Muscle layer of colon (tissue), 2 donors: ENCODE results near the gene SPATA32.
"Not testable (repeated sequence)": the region's sequence is repeated elsewhere in the genome, so short reads cannot be mapped to it uniquely, and the experiment has no call there.

Source experiments
- H3K27ac ChIP-seq: one replicate; pipeline ENCODE4 v1.7.0; 2013; ENCODE audit warnings: low read depth, mild to moderate bottlenecking, low read length, moderate library complexity
- H3K27me3 ChIP-seq, 2 donors: one replicate each; pipeline ENCODE4 v1.7.0; 2013; ENCODE audit warnings: low read length in 2 of 2, mild to moderate bottlenecking in 2 of 2; ENCODE audit not compliant: insufficient read depth in 2 of 2, control insufficient read depth in 1 of 2
- H3K36me3 ChIP-seq: one replicate; pipeline ENCODE4 v1.7.0; 2013; ENCODE audit warnings: mild to moderate bottlenecking, low read length; ENCODE audit not compliant: insufficient read depth
- H3K4me1 ChIP-seq: one replicate; pipeline ENCODE4 v1.7.0; 2013; ENCODE audit warnings: mild to moderate bottlenecking, low read length; ENCODE audit not compliant: insufficient read depth
- H3K4me3 ChIP-seq, 2 donors: one replicate each; pipeline ENCODE4 v1.7.0; 2013; ENCODE audit warnings: low read length in 2 of 2, low read depth in 1 of 2, mild to moderate bottlenecking in 1 of 2, moderate library complexity in 1 of 2
- H3K9ac ChIP-seq: one replicate; pipeline ENCODE4 v1.7.0; 2013; ENCODE audit warnings: low read length
- H3K9me3 ChIP-seq: one replicate; pipeline ENCODE4 v1.7.0; 2013; ENCODE audit warnings: mild to moderate bottlenecking, low read length
- donor health status: abdominal sarcoma.
- donor health status: Adenocarcinoma of cecum.

Gene SPATA32

DNA sequence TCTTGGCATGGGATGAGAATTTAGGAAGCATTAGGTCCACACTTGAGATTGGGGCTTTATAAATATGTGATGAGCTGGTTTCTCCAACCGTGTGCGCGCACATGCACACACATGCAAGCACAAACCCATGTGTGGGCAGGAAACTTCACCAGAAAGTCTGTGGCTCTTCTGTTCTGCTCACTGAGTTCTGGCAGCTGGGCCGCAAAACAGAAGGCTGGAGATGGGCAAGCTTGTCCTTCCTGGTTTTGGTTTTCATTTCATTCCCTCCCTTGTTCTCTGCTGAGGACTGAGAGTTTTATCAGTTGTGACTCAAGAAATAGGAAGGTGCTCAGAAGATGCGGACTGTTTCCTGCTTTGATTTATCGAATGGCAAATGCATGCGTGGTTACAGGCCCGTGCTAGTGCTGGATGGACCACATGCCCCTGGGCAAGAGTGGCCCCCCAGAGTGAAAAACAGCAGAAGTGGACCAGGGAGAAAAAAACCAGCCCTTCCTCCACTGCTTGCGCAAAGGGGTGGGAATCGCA, 40.8 kb upstream of the SPATA32 start:
- Histone ChIP-seq H3K9ac (peak overlapping the region; percentile 37), H3K27ac (peak overlapping the region; percentile 86), H3K9me3 (no peaks in the 10 kb centered on the region), H3K4me1 (peaks cover 72% of the 10 kb centered on the region), H3K27me3 (no peaks in the 10 kb centered on the region), H3K36me3 (no peaks in the 10 kb centered on the region), H3K4me3 (no peak overlapping the region)

DNA sequence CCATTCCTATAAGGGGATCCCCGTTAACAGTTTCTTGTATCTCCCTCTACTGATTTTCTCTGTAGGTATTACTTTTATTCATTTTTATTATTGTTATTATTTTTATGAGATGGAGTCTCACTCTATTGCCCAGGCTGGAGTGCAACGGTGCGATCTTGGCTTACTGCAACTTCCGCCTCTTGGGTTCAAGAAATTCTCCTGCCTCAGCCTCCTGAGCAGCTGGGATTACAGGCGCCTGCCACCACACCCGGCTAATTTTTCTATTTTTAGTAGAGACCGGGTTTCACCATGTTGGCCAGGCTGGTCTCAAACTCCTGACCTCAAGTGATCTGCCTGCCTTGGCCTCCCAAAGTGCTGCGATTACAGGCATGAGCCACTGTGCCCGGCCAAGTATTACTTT, 40.3 kb upstream of the SPATA32 start:
- Histone ChIP-seq H3K9ac (peak overlapping the region; percentile 37), H3K4me1 (peaks cover 71% of the 10 kb centered on the region), H3K27ac (peak overlapping the region; percentile 86)
- not testable (repeated sequence) for H3K9me3 ChIP-seq, H3K27me3 ChIP-seq, H3K4me3 ChIP-seq, H3K36me3 ChIP-seq

DNA sequence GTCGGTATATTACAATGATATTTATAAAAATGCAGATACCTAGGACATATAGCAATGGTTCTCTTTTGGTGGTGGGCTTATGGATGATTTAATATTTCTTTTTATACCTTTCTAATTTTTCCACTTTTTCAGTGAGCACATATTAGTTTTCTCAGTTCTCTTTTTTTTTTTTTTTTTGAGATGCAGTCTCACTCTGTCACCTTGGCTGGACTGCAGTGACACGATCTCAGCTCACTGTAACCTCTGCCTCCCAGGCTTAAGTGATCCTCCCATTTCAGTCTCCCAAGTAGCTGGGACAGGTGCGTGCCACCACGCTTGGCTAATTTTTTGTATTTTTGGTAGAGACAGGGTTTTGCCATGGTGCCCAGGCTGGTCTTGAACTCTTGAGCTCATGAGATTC, 39.8 kb upstream of the SPATA32 start:
- H3K4me3 ChIP-seq = no peak overlapping the region
- peak overlapping the region; percentile 59 for H3K27ac ChIP-seq
- no peak overlapping the region for H3K9ac ChIP-seq
- no peaks in the 10 kb centered on the region for H3K9me3 ChIP-seq
- no peaks in the 10 kb centered on the region for H3K27me3 ChIP-seq
- peaks cover 71% of the 10 kb centered on the region for H3K4me1 ChIP-seq
- H3K36me3 ChIP-seq = no peaks in the 10 kb centered on the region

DNA sequence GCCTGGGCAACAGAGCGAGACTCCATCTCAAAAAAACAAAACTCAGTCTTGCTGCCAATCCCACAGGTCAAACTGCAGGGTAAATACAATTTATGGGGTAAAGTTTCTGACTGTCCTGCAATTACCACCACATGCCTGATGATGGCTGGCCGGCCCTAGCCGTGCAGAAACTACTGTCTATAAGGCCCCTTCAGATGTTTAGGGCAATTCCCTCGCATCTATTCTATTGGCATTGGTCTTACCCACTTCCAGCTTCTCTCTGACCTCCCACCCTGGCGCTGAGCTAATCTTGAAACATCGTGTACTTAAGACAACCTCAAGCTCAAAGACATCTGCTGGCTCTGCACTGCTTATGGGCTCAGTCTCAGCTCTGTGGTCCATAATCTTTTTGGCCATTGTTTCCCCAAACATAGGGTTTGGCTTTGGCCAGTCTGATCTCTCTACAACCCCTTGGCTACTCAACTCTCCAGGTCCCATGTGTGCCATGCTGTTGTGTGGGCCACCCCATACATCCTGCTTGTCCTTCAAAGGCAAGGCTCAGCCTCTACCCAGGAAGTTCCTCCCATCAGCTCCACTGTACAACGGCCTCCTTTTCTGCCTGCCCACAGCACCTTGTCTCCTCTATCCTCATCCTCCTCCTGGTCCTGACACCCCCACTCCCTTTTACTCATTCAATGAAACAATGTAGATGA, 38.3 kb upstream of the SPATA32 start:
- peak overlapping the region; percentile 13 for H3K27ac ChIP-seq
- H3K4me1 ChIP-seq = peaks cover 72% of the 10 kb centered on the region

DNA sequence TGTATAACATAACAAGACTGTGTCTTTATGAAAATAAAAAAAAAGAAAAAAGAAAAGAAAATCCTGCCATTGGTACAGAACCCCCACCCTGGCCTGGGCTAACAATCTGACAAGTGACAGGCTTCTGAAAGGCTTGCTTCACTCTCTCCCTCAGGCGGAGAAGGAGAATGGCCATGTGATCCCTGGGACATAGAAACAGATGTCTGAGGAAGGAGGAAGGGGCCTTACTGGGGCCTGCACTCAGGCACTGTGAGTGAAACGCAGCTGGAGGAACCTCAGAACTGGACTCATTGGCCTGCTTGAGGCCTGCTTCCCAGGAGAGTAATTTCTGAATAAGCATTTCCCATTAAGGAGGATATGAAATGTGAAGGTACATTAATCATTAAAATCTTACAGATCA, 37.5 kb upstream of the SPATA32 start:
- no peaks in the 10 kb centered on the region for H3K9me3 ChIP-seq
- H3K36me3 ChIP-seq = peaks cover 8% of the 10 kb centered on the region
- H3K27ac ChIP-seq = peak overlapping the region; percentile 81
- peak overlapping the region; percentile 44 for H3K9ac ChIP-seq
- H3K4me1 ChIP-seq = peaks cover 76% of the 10 kb centered on the region
- no peaks in the 10 kb centered on the region for H3K27me3 ChIP-seq
- no peak overlapping the region for H3K4me3 ChIP-seq

More for the DNA sequence above, 38.3 kb upstream of the SPATA32 start:
- H3K36me3 ChIP-seq = peaks cover 8% of the 10 kb centered on the region
- H3K4me3 ChIP-seq = no peak overlapping the region
- H3K27me3 ChIP-seq = no peaks in the 10 kb centered on the region
- no peaks in the 10 kb centered on the region for H3K9me3 ChIP-seq
- no peak overlapping the region for H3K9ac ChIP-seq

DNA sequence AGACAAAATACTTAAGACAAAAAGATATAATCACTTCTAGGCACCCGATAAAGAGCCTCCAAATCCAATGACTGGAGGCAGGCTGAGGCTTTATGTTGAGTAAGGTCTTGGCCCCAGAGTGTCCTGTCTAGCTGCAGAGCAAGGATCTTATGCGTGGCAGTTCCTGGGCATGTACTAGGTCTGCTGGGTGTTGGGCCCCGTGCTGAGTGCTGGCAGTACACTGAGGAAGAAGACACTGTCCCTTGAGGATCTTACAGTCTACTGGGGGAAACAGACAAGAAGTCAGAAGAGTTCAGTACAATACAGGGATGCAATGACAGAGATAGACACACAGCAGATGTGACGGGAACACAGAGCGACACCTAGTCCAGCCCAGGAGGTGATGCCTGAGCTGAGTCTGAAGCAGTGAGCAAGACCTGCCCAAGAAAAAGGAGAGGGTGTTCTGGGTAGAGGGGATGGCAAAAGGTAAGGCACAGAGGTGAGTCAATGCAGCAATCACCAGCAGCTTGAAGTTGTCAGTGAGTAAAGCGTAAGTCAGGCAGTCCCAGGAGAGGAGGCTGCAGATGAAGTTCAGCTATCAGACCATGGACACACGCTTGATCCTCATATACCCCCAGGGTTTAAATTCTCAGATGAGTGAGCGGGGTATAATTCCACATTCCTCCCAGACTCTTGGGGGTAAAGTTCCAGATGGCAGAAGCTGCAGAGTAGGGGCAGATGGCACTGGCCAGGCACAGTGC, 36.8 kb upstream of the SPATA32 start:
- H3K9ac ChIP-seq = peak overlapping the region; percentile 44
- no peaks in the 10 kb centered on the region for H3K9me3 ChIP-seq
- peaks cover 83% of the 10 kb centered on the region for H3K4me1 ChIP-seq
- no peaks in the 10 kb centered on the region for H3K27me3 ChIP-seq
- H3K27ac ChIP-seq = peak overlapping the region; percentile 81
- peaks cover 8% of the 10 kb centered on the region for H3K36me3 ChIP-seq
- no peak overlapping the region for H3K4me3 ChIP-seq

DNA sequence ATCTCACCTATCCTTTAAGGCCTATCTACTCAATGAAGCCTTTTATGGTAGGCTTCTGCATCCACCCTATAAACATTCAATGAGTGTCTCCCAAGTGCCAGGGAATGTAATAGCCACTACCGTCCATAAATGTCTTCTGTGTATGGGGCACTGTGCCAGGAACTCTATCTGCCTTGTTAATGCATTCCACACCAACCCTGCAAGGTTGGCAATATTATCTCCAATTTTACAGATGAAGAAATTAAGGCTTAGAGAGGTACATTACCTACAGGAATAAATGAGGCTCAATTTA, 34.9 kb upstream of the SPATA32 start:
- peaks cover 8% of the 10 kb centered on the region for H3K36me3 ChIP-seq
- no peaks in the 10 kb centered on the region for H3K27me3 ChIP-seq
- no peak overlapping the region for H3K4me3 ChIP-seq
- H3K9me3 ChIP-seq = no peaks in the 10 kb centered on the region
- peaks cover 87% of the 10 kb centered on the region for H3K4me1 ChIP-seq
- no peak overlapping the region for H3K9ac ChIP-seq
- peak overlapping the region; percentile 70 for H3K27ac ChIP-seq

DNA sequence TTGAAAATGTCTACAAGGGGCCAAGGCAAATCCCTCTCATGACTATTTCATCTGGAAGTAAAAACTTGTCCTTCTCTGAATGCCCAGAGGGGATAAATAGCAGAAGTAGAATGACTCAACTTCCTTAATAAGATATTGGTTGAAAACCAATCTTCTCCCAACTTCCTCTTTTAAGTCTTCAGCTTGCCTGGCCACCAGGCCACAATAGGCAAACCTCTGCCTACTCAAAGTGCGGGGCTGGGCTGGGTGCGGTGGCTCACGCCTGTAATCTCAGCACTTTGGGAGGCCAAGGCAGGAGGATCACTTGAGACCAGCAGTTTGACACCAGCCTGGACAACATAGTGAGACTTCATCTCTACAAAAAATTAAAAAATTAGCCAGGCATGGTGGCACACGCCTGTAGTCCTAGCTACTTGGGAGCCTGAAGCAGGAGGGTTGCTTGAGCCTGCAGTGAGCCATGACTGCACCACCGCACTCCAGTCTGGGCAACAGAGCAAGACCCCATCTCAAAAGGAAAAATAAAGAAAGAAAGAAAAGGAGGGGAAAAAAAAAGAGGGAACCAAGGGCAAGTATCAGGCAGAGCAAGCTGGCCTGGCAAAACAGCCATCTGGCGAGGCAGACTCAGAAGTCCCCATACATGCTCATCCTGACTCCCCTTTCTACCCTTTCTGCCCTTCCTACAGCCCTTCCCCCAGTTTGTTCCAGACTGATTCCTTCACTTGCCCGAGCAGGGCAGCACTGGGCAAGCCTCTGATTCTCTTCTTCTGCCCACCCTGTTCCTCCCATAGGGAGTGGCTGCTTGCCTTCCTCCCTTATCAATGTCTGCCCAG, 34.3 kb upstream of the SPATA32 start:
- no peak overlapping the region for H3K4me3 ChIP-seq
- peak overlapping the region; percentile 70 for H3K27ac ChIP-seq
- no peaks in the 10 kb centered on the region for H3K27me3 ChIP-seq
- H3K36me3 ChIP-seq = peaks cover 8% of the 10 kb centered on the region
- peaks cover 91% of the 10 kb centered on the region for H3K4me1 ChIP-seq
- H3K9ac ChIP-seq = no peak overlapping the region
- no peaks in the 10 kb centered on the region for H3K9me3 ChIP-seq

DNA sequence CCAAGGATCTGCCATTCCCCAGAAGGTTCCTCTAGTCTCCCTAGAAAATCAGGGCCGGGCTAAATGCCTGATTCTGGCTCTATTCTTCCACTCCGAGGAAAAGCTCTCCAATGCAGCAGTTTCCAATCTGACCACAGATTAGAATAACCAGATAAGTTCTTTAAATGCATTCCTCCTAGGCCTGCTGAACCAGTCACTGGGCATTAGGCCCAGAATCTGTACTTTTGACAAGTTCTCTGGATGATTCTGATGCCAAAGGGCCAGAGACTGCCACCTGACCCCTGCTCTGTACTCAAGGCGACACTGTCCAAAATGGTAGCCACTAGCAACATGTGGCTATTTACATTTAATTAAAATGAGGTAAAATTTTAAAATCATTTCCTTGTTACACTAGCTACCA, 32.6 kb upstream of the SPATA32 start:
- Histone ChIP-seq H3K4me3 (peak overlapping the region in 1 of 2 donors; percentile 20), H3K27me3 (no peaks in the 10 kb centered on the region), H3K36me3 (peaks cover 18% of the 10 kb centered on the region), H3K27ac (peak overlapping the region; percentile 70), H3K9ac (peak overlapping the region; percentile 62), H3K9me3 (no peaks in the 10 kb centered on the region), H3K4me1 (peaks cover 95% of the 10 kb centered on the region)

DNA sequence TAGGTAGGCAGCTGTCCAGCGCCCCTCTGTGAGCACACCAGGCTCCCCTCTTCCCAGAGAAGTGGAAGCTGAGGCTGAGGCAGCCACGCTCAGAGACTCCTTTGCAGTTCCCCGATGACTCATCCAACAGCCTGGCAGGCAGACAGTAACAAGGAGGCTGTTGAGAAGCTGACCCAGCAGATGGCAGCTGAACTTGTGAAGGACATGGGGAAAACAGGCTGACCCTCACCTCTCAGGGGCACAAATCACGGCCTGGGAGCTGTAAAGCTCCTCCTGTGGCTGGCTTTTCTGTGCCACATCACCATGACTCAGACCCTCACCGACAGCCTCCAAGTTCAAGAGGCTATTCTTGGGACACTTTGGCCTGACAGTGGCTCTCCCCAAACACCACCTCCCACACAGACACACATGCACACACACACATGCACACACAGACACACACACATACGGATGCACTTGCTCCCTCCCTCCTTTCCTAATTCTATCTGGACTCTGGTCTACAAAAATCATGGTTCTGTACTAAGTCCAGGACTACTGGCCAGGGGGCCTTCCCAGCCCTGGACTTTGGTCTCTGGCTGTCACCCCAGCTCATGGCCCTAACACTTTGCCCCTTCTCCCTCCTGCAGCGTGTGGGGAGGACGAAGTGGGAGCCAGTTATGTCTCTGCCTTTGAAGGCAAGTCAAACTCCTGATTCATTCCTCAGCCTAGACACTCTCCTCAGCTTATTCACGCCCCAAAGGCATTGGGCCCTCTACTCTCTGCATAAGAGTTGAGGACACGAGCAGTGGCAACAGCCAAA, 31.7 kb upstream of the SPATA32 start:
- Histone ChIP-seq H3K4me3 (peak overlapping the region in 1 of 2 donors; percentile 20), H3K9ac (peak overlapping the region; percentile 62), H3K27me3 (no peaks in the 10 kb centered on the region), H3K4me1 (peaks cover 95% of the 10 kb centered on the region), H3K9me3 (no peaks in the 10 kb centered on the region), H3K36me3 (peaks cover 20% of the 10 kb centered on the region), H3K27ac (peak overlapping the region; percentile 70)
